Measurements from ENCODE around the gene CEP72.

CEP72 gene

GRCh38 chr5:647727-648126, 35.6 kb downstream of the CEP72 start:
- TF ChIP-seq MAX (IDR thresholded peaks at IDR 0.05) (no peak), EGR1 (IDR thresholded peaks at IDR 0.05) (no peak), ZBTB7A (IDR thresholded peaks at IDR 0.05; ENCODE audit: low read depth) (no peak), CEBPB (IDR thresholded peaks at IDR 0.05) (no peak), EP300 (IDR thresholded peaks at IDR 0.05; ENCODE audit: borderline replicate concordance) (no peak), FOXM1 (IDR thresholded peaks at IDR 0.05; ENCODE audit: borderline replicate concordance, low read depth) (no peak), CREB1 (IDR thresholded peaks at IDR 0.05; ENCODE audit: low read depth) (no peak), TAF1 (IDR thresholded peaks at IDR 0.05; ENCODE audit: low read depth) (no peak), TEAD4 (IDR thresholded peaks at IDR 0.05) (no peak)

- no peak for TF ChIP-seq YY1 (IDR thresholded peaks at IDR 0.05; ENCODE audit: low read depth)
- TF ChIP-seq ZBTB7A (IDR thresholded peaks at IDR 0.05; ENCODE audit: low read depth), result no peak
- TF ChIP-seq EGR1 (IDR thresholded peaks at IDR 0.05), result no peak
- TF ChIP-seq USF1 (IDR thresholded peaks at IDR 0.05), result no peak
- no peak for TF ChIP-seq EP300 (IDR thresholded peaks at IDR 0.05; ENCODE audit: borderline replicate concordance)
- TF ChIP-seq CREB1 (IDR thresholded peaks at IDR 0.05; ENCODE audit: low read depth), result no peak
- no peak for TF ChIP-seq TCF12 (IDR thresholded peaks at IDR 0.05; ENCODE audit: low read depth)
- no peak for TF ChIP-seq CEBPB (IDR thresholded peaks at IDR 0.05)
- TF ChIP-seq REST (IDR thresholded peaks at IDR 0.05; ENCODE audit: low read depth), result no peak
- no peak for TF ChIP-seq MAX (IDR thresholded peaks at IDR 0.05)
- TF ChIP-seq TEAD4 (IDR thresholded peaks at IDR 0.05), result no peak
- no peak for TF ChIP-seq RAD21 (IDR thresholded peaks at IDR 0.05; ENCODE audit: low read depth)
- TF ChIP-seq TAF1 (IDR thresholded peaks at IDR 0.05; ENCODE audit: low read depth), result no peak
- TF ChIP-seq NFIC (IDR thresholded peaks at IDR 0.05), result no peak
- TF ChIP-seq FOXM1 (IDR thresholded peaks at IDR 0.05; ENCODE audit: borderline replicate concordance, low read depth), result no peak
Measured at GRCh38 chr5:651296-652022, 39.3 kb downstream of the CEP72 start.

GRCh38 chr5:652023-652515, 39.9 kb downstream of the CEP72 start:
- TF ChIP-seq FOXM1 (IDR thresholded peaks at IDR 0.05; ENCODE audit: borderline replicate concordance, low read depth) (no peak), TEAD4 (IDR thresholded peaks at IDR 0.05) (no peak), CREB1 (IDR thresholded peaks at IDR 0.05; ENCODE audit: low read depth) (no peak), NFIC (IDR thresholded peaks at IDR 0.05) (no peak), EGR1 (IDR thresholded peaks at IDR 0.05) (no peak), YY1 (IDR thresholded peaks at IDR 0.05; ENCODE audit: low read depth) (no peak), REST (IDR thresholded peaks at IDR 0.05; ENCODE audit: low read depth) (no peak), USF1 (IDR thresholded peaks at IDR 0.05) (no peak), TCF12 (IDR thresholded peaks at IDR 0.05; ENCODE audit: low read depth) (no peak)

GRCh38 chr5:652773-653350, 40.7 kb downstream of the CEP72 start:
- TF ChIP-seq TEAD4 (IDR thresholded peaks at IDR 0.05), result no peak
- no peak for TF ChIP-seq CREB1 (IDR thresholded peaks at IDR 0.05; ENCODE audit: low read depth)
- TF ChIP-seq FOXM1 (IDR thresholded peaks at IDR 0.05; ENCODE audit: borderline replicate concordance, low read depth), result no peak

- TF ChIP-seq REST (IDR thresholded peaks at IDR 0.05; ENCODE audit: low read depth) (no peak), YY1 (IDR thresholded peaks at IDR 0.05; ENCODE audit: low read depth) (no peak), RAD21 (IDR thresholded peaks at IDR 0.05; ENCODE audit: low read depth) (no peak), EGR1 (IDR thresholded peaks at IDR 0.05) (no peak), TCF12 (IDR thresholded peaks at IDR 0.05; ENCODE audit: low read depth) (no peak), ZBTB7A (IDR thresholded peaks at IDR 0.05; ENCODE audit: low read depth) (no peak), TAF1 (IDR thresholded peaks at IDR 0.05; ENCODE audit: low read depth) (no peak), USF1 (IDR thresholded peaks at IDR 0.05) (no peak), CREB1 (IDR thresholded peaks at IDR 0.05; ENCODE audit: low read depth) (no peak), TEAD4 (IDR thresholded peaks at IDR 0.05) (no peak), CEBPB (IDR thresholded peaks at IDR 0.05) (no peak), NFIC (IDR thresholded peaks at IDR 0.05) (no peak), MAX (IDR thresholded peaks at IDR 0.05) (no peak)
Measured at GRCh38 chr5:654071-654778, 42.1 kb downstream of the CEP72 start.

All from Ishikawa (cell line).